A549 (cell line): ENCODE results near the gene SVEP1. TPM values are rescaled to one million over a fixed set of nuclear protein-coding genes. Genes with fewer than 3 reads are reported as not detected.

Experiments used
- ATAC-seq, 2 experiments: fragments of 200-7000 bp in 1 of 2; fragments of >200 bp in 1 of 2; cut with Nextera tagmentation in 1 of 2; cut with Tn5 transposase in 1 of 2; 3 replicates each; pipeline versions ENCODE4 v1.8.0 to v1.9.1; 2018 to 2020; ENCODE audit warnings: mild to moderate bottlenecking in 1 of 2, moderate library complexity in 1 of 2
- CTCF ChIA-PET: fragments of 300-600 bp; sonication (Branson Sonifier 250); formaldehyde crosslinking; extraction: SDS; loops from one replicate; lab custom pipeline; 2021; ENCODE audit warnings: antibody characterized with exemption, inconsistent platforms; lab: Yijun Ruan, JAX
- POLR2A ChIA-PET: fragments of 350-600 bp; formaldehyde crosslinking; extraction: SDS; loops from one replicate; lab custom pipeline; 2021; ENCODE audit warnings: antibody characterized with exemption, inconsistent platforms; lab: Yijun Ruan, JAX
- DNase-seq, 2 experiments: peaks; one replicate each; pipeline versions ENCODE4 v3.0.0 to v3.0.0-alpha.2; 2011 to 2016; ENCODE audit warnings: low read depth in 1 of 2, low spot score in 1 of 2
- FAIRE-seq: peaks from 2 replicates; lab custom pipeline; 2011; peaks lifted over from hg19 to GRCh38; lab: Jason Lieb, UNC
- H3K27ac ChIP-seq, 2 experiments: fragments of >200 bp; sonication (Bioruptor Twin); formaldehyde crosslinking; 3 replicates each; pipeline ENCODE4 v1.5.1; 2016 to 2017
- H3K4me1 ChIP-seq: fragments of >200 bp; sonication (Bioruptor Twin); formaldehyde crosslinking; 3 replicates; pipeline ENCODE4 v1.6.1; 2016
- H3K4me2 ChIP-seq: fragments of >200 bp; sonication (Bioruptor Twin); formaldehyde crosslinking; 3 replicates; pipeline ENCODE4 v1.6.1; 2016
- H3K4me3 ChIP-seq: fragments of >200 bp; sonication (Bioruptor Twin); formaldehyde crosslinking; 3 replicates; pipeline ENCODE4 v1.5.1; 2016
- H3K9me3 ChIP-seq: fragments of >200 bp; sonication (Bioruptor Twin); formaldehyde crosslinking; 3 replicates; pipeline ENCODE4 v1.6.1; 2016
- BHLHE40 ChIP-seq: IDR thresholded peaks from 2 replicates; pipeline ENCODE4 v1.6.1; 2012; ENCODE audit warnings: low read depth, low read length, inconsistent platforms
- CBX8 ChIP-seq: fragments of 200-600 bp; sonication (generic); IDR thresholded peaks from 2 replicates; pipeline ENCODE4 v1.6.1; 2016
- CEBPB ChIP-seq, 2 experiments: fragments of >200 bp in 1 of 2; sonication (Bioruptor Twin) in 1 of 2; formaldehyde crosslinking in 1 of 2; IDR thresholded peaks; 2 replicates each; pipeline ENCODE4 v1.6.1; 2012 to 2016
- HEYL ChIP-seq: fragments of 250-450 bp; sonication (Bioruptor Pico); IDR thresholded peaks from 2 replicates; pipeline ENCODE4 v1.8.0; 2021; ENCODE audit warnings: mild to moderate bottlenecking, moderate library complexity
- HOXA7 ChIP-seq: fragments of 250-450 bp; sonication (Bioruptor Pico); IDR thresholded peaks from 2 replicates; pipeline ENCODE4 v1.5.0; 2020; ENCODE audit warnings: mild to moderate bottlenecking, moderate library complexity
- HOXB5 ChIP-seq: fragments of 250-450 bp; sonication (Bioruptor Pico); IDR thresholded peaks from 2 replicates; pipeline ENCODE4 v1.5.0; 2020; ENCODE audit warnings: mild to moderate bottlenecking, moderate library complexity
- KDM5A ChIP-seq: fragments of 200-600 bp; sonication (generic); IDR thresholded peaks from 2 replicates; pipeline ENCODE4 v1.6.1; 2016; ENCODE audit warnings: antibody characterized with exemption, mild to moderate bottlenecking
- POLR2AphosphoS2 ChIP-seq: conservative IDR thresholded peaks from 2 replicates; pipeline ENCODE4 v1.6.1; 2012; ENCODE audit warnings: low read length, improper control_type of control experiment, inconsistent platforms
- RAD21 ChIP-seq, 2 experiments: fragments of >200 bp in 1 of 2; sonication (Bioruptor Twin) in 1 of 2; formaldehyde crosslinking in 1 of 2; IDR thresholded peaks in 1 of 2; conservative IDR thresholded peaks in 1 of 2; 2 replicates in 1 of 2; 3 replicates in 1 of 2; pipeline ENCODE4 v1.6.1; 2012 to 2018; ENCODE audit warnings: inconsistent platforms in 1 of 2
- SMC3 ChIP-seq: fragments of >200 bp; sonication (Bioruptor Twin); formaldehyde crosslinking; IDR thresholded peaks from 3 replicates; pipeline ENCODE4 v1.6.1; 2018; ENCODE audit warnings: inconsistent platforms
- SREBF2 ChIP-seq: fragments of 450-650 bp; IDR thresholded peaks from 2 replicates; pipeline ENCODE4 v1.6.1; 2014; ENCODE audit warnings: mild to moderate bottlenecking, moderate library complexity
- TFCP2L1 ChIP-seq: fragments of 250-450 bp; sonication (Bioruptor Pico); IDR thresholded peaks from 2 replicates; pipeline ENCODE4 v1.5.0; 2021; ENCODE audit warnings: mild to moderate bottlenecking
- TP53 ChIP-seq: fragments of 250-450 bp; sonication (Bioruptor Pico); IDR thresholded peaks from 2 replicates; pipeline ENCODE4 v1.5.0; 2021; ENCODE audit warnings: mild to moderate bottlenecking, moderate library complexity
- ZFP36 ChIP-seq: fragments of 450-650 bp; IDR thresholded peaks from 2 replicates; pipeline ENCODE4 v1.6.1; 2014; ENCODE audit warnings: borderline replicate concordance; ENCODE audit not compliant: partially characterized antibody
- WGBS: methylation state at CpG from one replicate; pipeline ENCODE4 v1.1.6; 2017; ENCODE audit errors: missing lambda C conversion rate; 5-methylcytosine and 5-hydroxymethylcytosine counted together
- polyA plus RNA-seq, 4 experiments: library from polyadenylated mRNA; depleted of rRNA in 3 of 4; stranded (reverse); fragments of >200 nt; fragmentation: RNase III in 1 of 4; extraction: RNeasy Plus Mini Kit Qiagen cat#74134 plus additional on column Dnase treatment in 1 of 4; gene quantifications; 2 replicates in 3 of 4; 3 replicates in 1 of 4; pipeline ENCODE4 v1.2.3, GENCODE V29; 2011 to 2017
- TF ChIP-seq, protein P1 (sequence below): IDR thresholded peaks from 2 replicates; pipeline ENCODE4 v1.6.1; 2012; ENCODE audit warnings: low read depth, borderline replicate concordance
- TF ChIP-seq, protein P2 (sequence below): fragments of >200 bp; sonication (Bioruptor Twin); formaldehyde crosslinking; IDR thresholded peaks from 3 replicates; pipeline ENCODE4 v1.5.1; 2016
- TF ChIP-seq, protein P3 (sequence below): fragments of 250-450 bp; sonication (Bioruptor Pico); IDR thresholded peaks from 2 replicates; pipeline ENCODE4 v1.5.0; 2021; ENCODE audit warnings: mild to moderate bottlenecking, moderate library complexity, borderline replicate concordance
- TF ChIP-seq, protein P4 (sequence below): fragments of 250-450 bp; sonication (Bioruptor Pico); IDR thresholded peaks from 2 replicates; pipeline ENCODE4 v1.5.0; 2020; ENCODE audit warnings: low read depth, mild to moderate bottlenecking, moderate library complexity
- TF ChIP-seq, protein P5 (sequence below): IDR thresholded peaks from 2 replicates; pipeline ENCODE4 v1.6.1; 2012
- TF ChIP-seq, protein P6 (sequence below): fragments of >200 bp; sonication (Bioruptor Twin); formaldehyde crosslinking; IDR thresholded peaks from 3 replicates; pipeline ENCODE4 v1.6.1; 2016

SVEP1 gene
- polyA plus RNA-seq, 2 of the 4 experiments (the other 2 are of a cell fraction), result 0.52 to 1.5 TPM

DNA sequence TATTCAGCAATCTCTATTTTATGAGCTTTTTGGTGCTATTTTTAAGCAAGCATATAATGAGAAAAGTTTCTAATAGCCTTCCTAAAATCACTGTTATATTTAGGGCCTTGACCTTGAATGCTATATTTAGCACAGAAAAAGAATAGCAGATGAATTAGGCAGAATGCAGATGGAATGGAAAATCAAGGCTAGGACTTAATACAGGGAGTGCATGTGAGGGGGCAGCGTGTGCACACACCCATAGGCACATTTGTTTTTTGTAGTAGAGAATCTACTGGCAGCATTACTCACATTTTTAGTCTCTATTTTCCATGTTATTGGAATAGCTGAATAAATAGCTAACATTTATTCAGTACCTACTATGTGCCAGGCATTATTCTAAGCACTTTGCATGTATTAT is 79.9 kb downstream of the SVEP1 start:
- CTCF ChIA-PET, result no interaction called here
- no peak for FAIRE-seq
- no peaks in the 10 kb centered on the region for H3K4me1 ChIP-seq
- no peak for TF ChIP-seq ZFP36
- TF ChIP-seq, all 56 proteins: peak for 0
- DNase-seq, result no peak
- H3K9me3 ChIP-seq, result no peaks in the 10 kb centered on the region
- POLR2A ChIA-PET, result no interaction called here
- 58% methylated on average over 1 of the region's 1 CpG for WGBS
- no peak overlapping the region for H3K4me3 ChIP-seq
- no peak overlapping the region for H3K27ac ChIP-seq
- ATAC-seq, result no peak
- H3K4me2 ChIP-seq, result no peak overlapping the region

DNA sequence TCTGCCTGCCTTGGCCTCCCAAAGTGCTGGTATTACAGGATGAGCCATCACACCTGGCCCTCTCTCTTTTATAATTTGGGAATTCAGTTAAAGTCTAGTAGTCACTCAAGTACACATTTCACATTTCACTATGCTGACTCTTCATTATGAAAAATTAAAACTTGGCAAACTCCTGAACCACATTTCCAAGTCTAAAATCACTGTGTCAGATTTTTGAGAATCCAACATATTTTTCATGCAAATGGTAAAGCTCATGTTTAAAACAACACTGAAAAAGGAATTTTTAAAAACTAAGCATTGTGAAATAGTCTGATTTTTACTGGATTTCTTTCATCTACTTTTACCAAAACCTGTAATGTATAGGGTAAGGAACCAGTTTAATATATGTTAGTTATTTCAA is 92.3 kb downstream of the SVEP1 start:
- no peak overlapping the region for H3K4me2 ChIP-seq
- FAIRE-seq (no peak), DNase-seq (no peak), ATAC-seq (no peak)
- H3K9me3 ChIP-seq, result no peaks in the 10 kb centered on the region
- H3K4me3 ChIP-seq, result no peak overlapping the region
- TF ChIP-seq, protein P1, sequence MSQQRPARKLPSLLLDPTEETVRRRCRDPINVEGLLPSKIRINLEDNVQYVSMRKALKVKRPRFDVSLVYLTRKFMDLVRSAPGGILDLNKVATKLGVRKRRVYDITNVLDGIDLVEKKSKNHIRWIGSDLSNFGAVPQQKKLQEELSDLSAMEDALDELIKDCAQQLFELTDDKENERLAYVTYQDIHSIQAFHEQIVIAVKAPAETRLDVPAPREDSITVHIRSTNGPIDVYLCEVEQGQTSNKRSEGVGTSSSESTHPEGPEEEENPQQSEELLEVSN, result no peak
- TF ChIP-seq KDM5A, result no peak
- TF ChIP-seq TFCP2L1, result no peak
- no peak for TF ChIP-seq TP53 (CRISPR knock-in tag)
- TF ChIP-seq HEYL (CRISPR knock-in tag), result no peak
- TF ChIP-seq, protein P2, sequence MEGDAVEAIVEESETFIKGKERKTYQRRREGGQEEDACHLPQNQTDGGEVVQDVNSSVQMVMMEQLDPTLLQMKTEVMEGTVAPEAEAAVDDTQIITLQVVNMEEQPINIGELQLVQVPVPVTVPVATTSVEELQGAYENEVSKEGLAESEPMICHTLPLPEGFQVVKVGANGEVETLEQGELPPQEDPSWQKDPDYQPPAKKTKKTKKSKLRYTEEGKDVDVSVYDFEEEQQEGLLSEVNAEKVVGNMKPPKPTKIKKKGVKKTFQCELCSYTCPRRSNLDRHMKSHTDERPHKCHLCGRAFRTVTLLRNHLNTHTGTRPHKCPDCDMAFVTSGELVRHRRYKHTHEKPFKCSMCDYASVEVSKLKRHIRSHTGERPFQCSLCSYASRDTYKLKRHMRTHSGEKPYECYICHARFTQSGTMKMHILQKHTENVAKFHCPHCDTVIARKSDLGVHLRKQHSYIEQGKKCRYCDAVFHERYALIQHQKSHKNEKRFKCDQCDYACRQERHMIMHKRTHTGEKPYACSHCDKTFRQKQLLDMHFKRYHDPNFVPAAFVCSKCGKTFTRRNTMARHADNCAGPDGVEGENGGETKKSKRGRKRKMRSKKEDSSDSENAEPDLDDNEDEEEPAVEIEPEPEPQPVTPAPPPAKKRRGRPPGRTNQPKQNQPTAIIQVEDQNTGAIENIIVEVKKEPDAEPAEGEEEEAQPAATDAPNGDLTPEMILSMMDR, result no peak
- TF ChIP-seq, all 56 proteins: peak for 0
- Histone ChIP-seq H3K27ac (no peak overlapping the region), H3K4me1 (no peaks in the 10 kb centered on the region)
- ChIA-PET CTCF (interaction anchor here (0.8 kb wide), 1 partner anchor 10 kb away, joined by 3 read pairs; no protein-coding TSS in a partner anchor), POLR2A (no interaction called here)

DNA sequence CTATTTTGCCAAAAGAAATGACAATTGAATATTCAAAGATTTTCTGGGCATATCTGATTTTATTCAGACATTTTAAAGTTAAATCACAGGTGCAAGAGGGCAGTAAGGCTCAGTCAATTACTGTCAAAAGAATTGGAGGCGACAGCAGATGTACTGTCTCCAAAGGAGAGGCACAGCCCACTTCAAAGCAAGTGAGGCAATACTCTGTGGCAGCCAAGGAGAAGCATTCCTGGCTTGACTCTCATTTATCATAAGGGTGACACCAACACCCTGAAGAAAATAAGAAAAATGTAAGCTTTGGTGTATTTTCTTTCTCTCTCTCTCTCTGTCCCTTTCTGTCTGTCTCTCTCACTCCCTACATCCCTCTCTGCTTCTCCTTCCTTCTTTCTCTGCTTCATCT is 93.3 kb downstream of the SVEP1 start:
- no peaks in the 10 kb centered on the region for H3K4me1 ChIP-seq
- FAIRE-seq (no peak), ATAC-seq (no peak), DNase-seq (no peak)
- no peak for TF ChIP-seq RAD21 (conservative IDR thresholded peaks at IDR 0.05 in 1 of 2, IDR thresholded peaks at IDR 0.05 in 1 of 2)
- TF ChIP-seq HEYL (CRISPR knock-in tag), result no peak
- TF ChIP-seq KDM5A, result no peak
- no peak for TF ChIP-seq ZFP36
- TF ChIP-seq, protein P3, sequence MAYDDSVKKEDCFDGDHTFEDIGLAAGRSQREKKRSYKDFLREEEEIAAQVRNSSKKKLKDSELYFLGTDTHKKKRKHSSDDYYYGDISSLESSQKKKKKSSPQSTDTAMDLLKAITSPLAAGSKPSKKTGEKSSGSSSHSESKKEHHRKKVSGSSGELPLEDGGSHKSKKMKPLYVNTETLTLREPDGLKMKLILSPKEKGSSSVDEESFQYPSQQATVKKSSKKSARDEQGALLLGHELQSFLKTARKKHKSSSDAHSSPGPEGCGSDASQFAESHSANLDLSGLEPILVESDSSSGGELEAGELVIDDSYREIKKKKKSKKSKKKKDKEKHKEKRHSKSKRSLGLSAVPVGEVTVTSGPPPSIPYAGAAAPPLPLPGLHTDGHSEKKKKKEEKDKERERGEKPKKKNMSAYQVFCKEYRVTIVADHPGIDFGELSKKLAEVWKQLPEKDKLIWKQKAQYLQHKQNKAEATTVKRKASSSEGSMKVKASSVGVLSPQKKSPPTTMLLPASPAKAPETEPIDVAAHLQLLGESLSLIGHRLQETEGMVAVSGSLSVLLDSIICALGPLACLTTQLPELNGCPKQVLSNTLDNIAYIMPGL (CRISPR knock-in tag), result no peak
- TF ChIP-seq, protein P4, sequence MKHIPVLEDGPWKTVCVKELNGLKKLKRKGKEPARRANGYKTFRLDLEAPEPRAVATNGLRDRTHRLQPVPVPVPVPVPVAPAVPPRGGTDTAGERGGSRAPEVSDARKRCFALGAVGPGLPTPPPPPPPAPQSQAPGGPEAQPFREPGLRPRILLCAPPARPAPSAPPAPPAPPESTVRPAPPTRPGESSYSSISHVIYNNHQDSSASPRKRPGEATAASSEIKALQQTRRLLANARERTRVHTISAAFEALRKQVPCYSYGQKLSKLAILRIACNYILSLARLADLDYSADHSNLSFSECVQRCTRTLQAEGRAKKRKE (CRISPR knock-in tag), result no peak
- no peak for TF ChIP-seq HOXB5
- no peak overlapping the region for H3K4me3 ChIP-seq
- ChIA-PET CTCF (interaction anchor here (0.7 to 0.8 kb wide), 2 partner anchors 11 to 152 kb away, joined by 3 read pairs; no protein-coding TSS in a partner anchor), POLR2A (no interaction called here)
- WGBS, result 65% methylated on average over 1 of the region's 1 CpG
- H3K9me3 ChIP-seq, result no peaks in the 10 kb centered on the region
- no peak overlapping the region for H3K4me2 ChIP-seq
- no peak overlapping the region for H3K27ac ChIP-seq

DNA sequence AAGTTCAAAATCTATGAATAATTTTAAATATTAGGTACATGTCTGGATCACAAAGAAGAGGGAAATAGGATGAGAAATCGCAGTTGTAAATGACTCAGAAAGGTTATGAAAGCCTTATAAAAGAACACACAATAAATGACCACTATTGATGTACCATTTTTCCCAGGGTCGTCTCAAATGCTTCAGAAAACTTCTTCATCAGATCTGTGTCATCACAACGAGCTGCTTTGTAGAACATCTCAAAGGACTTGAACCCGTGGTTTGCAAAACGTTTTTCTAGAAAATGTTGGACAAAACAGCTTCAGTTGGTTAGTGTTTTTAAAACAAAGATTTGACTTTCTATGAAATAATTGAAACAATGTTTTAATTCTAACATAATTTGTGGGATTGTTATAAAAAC is 100.1 kb downstream of the SVEP1 start:
- Histone ChIP-seq H3K4me3 (no peak overlapping the region), H3K4me2 (no peak overlapping the region), H3K4me1 (no peaks in the 10 kb centered on the region), H3K27ac (no peak overlapping the region), H3K9me3 (no peaks in the 10 kb centered on the region)
- no peak for ATAC-seq
- POLR2A ChIA-PET, result no interaction called here
- FAIRE-seq, result no peak
- CTCF ChIA-PET, result no interaction called here
- 17% methylated on average over 5 of the region's 5 CpGs for WGBS
- no peak for DNase-seq
- no peak for TF ChIP-seq SREBF2
- TF ChIP-seq, protein P1, result no peak
- TF ChIP-seq, protein P5, sequence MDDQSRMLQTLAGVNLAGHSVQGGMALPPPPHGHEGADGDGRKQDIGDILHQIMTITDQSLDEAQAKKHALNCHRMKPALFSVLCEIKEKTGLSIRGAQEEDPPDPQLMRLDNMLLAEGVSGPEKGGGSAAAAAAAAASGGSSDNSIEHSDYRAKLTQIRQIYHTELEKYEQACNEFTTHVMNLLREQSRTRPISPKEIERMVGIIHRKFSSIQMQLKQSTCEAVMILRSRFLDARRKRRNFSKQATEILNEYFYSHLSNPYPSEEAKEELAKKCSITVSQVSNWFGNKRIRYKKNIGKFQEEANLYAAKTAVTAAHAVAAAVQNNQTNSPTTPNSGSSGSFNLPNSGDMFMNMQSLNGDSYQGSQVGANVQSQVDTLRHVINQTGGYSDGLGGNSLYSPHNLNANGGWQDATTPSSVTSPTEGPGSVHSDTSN, result no peak
- no peak for TF ChIP-seq POLR2AphosphoS2
- no peak for TF ChIP-seq HOXA7 (CRISPR knock-in tag)
- TF ChIP-seq SMC3, result no peak
- TF ChIP-seq BHLHE40, result no peak
- TF ChIP-seq HEYL (CRISPR knock-in tag), result no peak
- TF ChIP-seq TFCP2L1, result no peak
- TF ChIP-seq, protein P6, sequence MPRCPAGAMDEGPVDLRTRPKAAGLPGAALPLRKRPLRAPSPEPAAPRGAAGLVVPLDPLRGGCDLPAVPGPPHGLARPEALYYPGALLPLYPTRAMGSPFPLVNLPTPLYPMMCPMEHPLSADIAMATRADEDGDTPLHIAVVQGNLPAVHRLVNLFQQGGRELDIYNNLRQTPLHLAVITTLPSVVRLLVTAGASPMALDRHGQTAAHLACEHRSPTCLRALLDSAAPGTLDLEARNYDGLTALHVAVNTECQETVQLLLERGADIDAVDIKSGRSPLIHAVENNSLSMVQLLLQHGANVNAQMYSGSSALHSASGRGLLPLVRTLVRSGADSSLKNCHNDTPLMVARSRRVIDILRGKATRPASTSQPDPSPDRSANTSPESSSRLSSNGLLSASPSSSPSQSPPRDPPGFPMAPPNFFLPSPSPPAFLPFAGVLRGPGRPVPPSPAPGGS, result no peak
- TF ChIP-seq CEBPB (IDR thresholded peaks at IDR 0.05), result no peak
- no peak for TF ChIP-seq CBX8
- TF ChIP-seq, protein P4 (CRISPR knock-in tag), result no peak
